WI38 (cell line): ENCODE data around the gene BTAF1.

Experiments used
- H3K4me3 ChIP-seq: 2 replicates; pipeline ENCODE4 v1.5.1; 2011; ENCODE audit warnings: low read depth, mild to moderate bottlenecking, control low read depth, low read length
- TF ChIP-seq, protein P1 (sequence below): IDR thresholded peaks from 2 replicates; pipeline ENCODE4 v1.5.1; 2012; ENCODE audit warnings: low read depth, mild to moderate bottlenecking, control low read depth, low read length

The BTAF1 gene

GRCh38 chr10:91923371-91924211, at the start of gene BTAF1:
BTAF1 (plus strand) TSS chr10:91923770; CDS start chr10:91924077, 307 bp downstream.
- TF ChIP-seq, protein P1, sequence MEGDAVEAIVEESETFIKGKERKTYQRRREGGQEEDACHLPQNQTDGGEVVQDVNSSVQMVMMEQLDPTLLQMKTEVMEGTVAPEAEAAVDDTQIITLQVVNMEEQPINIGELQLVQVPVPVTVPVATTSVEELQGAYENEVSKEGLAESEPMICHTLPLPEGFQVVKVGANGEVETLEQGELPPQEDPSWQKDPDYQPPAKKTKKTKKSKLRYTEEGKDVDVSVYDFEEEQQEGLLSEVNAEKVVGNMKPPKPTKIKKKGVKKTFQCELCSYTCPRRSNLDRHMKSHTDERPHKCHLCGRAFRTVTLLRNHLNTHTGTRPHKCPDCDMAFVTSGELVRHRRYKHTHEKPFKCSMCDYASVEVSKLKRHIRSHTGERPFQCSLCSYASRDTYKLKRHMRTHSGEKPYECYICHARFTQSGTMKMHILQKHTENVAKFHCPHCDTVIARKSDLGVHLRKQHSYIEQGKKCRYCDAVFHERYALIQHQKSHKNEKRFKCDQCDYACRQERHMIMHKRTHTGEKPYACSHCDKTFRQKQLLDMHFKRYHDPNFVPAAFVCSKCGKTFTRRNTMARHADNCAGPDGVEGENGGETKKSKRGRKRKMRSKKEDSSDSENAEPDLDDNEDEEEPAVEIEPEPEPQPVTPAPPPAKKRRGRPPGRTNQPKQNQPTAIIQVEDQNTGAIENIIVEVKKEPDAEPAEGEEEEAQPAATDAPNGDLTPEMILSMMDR: no peak
- peak within 1 kb of the TSS; percentile 96 for H3K4me3 ChIP-seq

- TF ChIP-seq, protein P1: no peak
- no peak overlapping the region for H3K4me3 ChIP-seq
Measured at GRCh38 chr10:91875156-91875555, 48.4 kb upstream of the BTAF1 start.

GRCh38 chr10:91875779-91876178, 47.8 kb upstream of the BTAF1 start:
- TF ChIP-seq, protein P1: no peak
- no peak overlapping the region for H3K4me3 ChIP-seq

GRCh38 chr10:91879515-91880170, 43.9 kb upstream of the BTAF1 start:
- TF ChIP-seq, protein P1: no peak
- no peak overlapping the region for H3K4me3 ChIP-seq

- TF ChIP-seq, protein P1: no peak
- H3K4me3 ChIP-seq: no peak overlapping the region
Measured at GRCh38 chr10:91880310-91880709, 43.3 kb upstream of the BTAF1 start.

DNA sequence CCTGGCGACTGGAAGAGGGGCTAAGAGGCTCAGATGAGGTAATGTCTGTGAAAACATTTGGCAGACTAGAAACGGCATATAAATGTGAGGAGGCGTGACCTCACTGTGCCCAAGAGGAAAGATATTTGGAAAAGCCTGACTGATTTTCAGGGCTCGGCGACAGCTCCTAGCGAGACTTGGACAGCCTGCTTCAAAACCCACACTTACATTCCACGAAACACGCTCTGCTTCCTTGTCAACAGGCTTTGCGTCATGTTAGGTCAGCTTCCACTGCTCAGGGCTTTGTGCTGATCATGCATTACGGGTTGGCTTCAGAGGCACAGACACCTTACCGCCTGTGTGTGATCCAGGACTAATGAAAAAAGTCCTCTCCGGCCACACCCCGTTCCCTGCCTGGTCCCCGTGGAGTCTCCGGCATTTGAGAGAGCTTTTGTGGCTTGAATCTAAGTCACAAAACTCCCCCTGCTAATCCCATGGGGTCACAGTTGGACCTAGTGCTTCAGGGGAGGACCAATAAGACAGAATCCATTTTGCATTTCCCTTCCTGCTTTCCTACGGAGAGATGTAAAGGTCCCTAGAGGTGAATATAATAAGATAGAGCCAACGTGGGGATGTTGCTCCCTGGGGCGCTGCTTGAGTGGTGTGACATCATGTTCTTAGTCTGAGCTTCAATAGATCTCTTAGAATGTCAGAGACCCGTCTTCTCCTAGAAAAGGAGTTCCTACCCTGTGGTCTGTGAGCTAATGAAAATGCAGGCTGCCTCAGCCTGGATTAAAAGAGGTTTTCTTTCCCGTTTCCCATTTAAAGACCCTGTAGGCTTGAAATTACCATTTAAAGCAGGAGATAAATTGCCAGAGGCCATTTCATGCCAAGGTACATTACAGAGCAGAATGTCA, 39.8 kb upstream of the BTAF1 start:
- TF ChIP-seq, protein P1: no peak
- no peak overlapping the region for H3K4me3 ChIP-seq
